Measurements from ENCODE around the gene IRF9.

IRF9 gene

GRCh38 chr14:24160499-24160849, 591 bp upstream of the IRF9 start:
- peaks cover 82% of the 10 kb centered on the region for H3K36me3 ChIP-seq (ENCODE audit: insufficient read depth, insufficient read length, low read length)
- no peaks in the 10 kb centered on the region for H3K4me1 ChIP-seq (ENCODE audit: insufficient read depth, insufficient read length)
- H3K9ac ChIP-seq (ENCODE audit: insufficient read length, low read depth), result no peak overlapping the region
- no peaks in the 10 kb centered on the region for H3K9me3 ChIP-seq (ENCODE audit: insufficient read depth, low read length)
- no peak for DNase-seq (ENCODE audit: low read depth, low spot score)
- no peak overlapping the region for H3K4me3 ChIP-seq (ENCODE audit: insufficient read length, low read depth)
- no peak for TF ChIP-seq ZNF274 (IDR thresholded peaks at IDR 0.05; ENCODE audit: low read depth, low read length)
- TF ChIP-seq SUZ12 (IDR thresholded peaks at IDR 0.05; ENCODE audit: extremely low read depth, insufficient read depth, insufficient read length), result no peak
- no peak for TF ChIP-seq YY1 (IDR thresholded peaks at IDR 0.05; ENCODE audit: insufficient read depth, insufficient read length)
- no peaks in the 10 kb centered on the region for H3K27me3 ChIP-seq (ENCODE audit: insufficient read depth, insufficient read length)

GRCh38 chr14:24162093-24162492, 1.0 kb downstream of the IRF9 start:
- no peak for DNase-seq (ENCODE audit: low read depth, low spot score)
- Histone ChIP-seq H3K4me3 (ENCODE audit: insufficient read length, low read depth) (no peak overlapping the region), H3K4me1 (ENCODE audit: insufficient read depth, insufficient read length) (no peaks in the 10 kb centered on the region), H3K9me3 (ENCODE audit: insufficient read depth, low read length) (no peaks in the 10 kb centered on the region), H3K9ac (ENCODE audit: insufficient read length, low read depth) (no peak overlapping the region), H3K36me3 (ENCODE audit: insufficient read depth, insufficient read length, low read length) (peaks cover 83% of the 10 kb centered on the region), H3K27me3 (ENCODE audit: insufficient read depth, insufficient read length) (no peaks in the 10 kb centered on the region)
- no peak for TF ChIP-seq YY1 (IDR thresholded peaks at IDR 0.05; ENCODE audit: insufficient read depth, insufficient read length)
- TF ChIP-seq ZNF274 (IDR thresholded peaks at IDR 0.05; ENCODE audit: low read depth, low read length), result no peak
- no peak for TF ChIP-seq SUZ12 (IDR thresholded peaks at IDR 0.05; ENCODE audit: extremely low read depth, insufficient read depth, insufficient read length)

- TF ChIP-seq SUZ12 (IDR thresholded peaks at IDR 0.05; ENCODE audit: extremely low read depth, insufficient read depth, insufficient read length) (no peak), YY1 (IDR thresholded peaks at IDR 0.05; ENCODE audit: insufficient read depth, insufficient read length) (no peak), ZNF274 (IDR thresholded peaks at IDR 0.05; ENCODE audit: low read depth, low read length) (no peak)
- DNase-seq (ENCODE audit: low read depth, low spot score), result no peak
- Histone ChIP-seq H3K9me3 (ENCODE audit: insufficient read depth, low read length) (no peaks in the 10 kb centered on the region), H3K9ac (ENCODE audit: insufficient read length, low read depth) (no peak overlapping the region), H3K4me1 (ENCODE audit: insufficient read depth, insufficient read length) (no peaks in the 10 kb centered on the region), H3K4me3 (ENCODE audit: insufficient read length, low read depth) (no peak overlapping the region), H3K36me3 (ENCODE audit: insufficient read depth, insufficient read length, low read length) (peaks cover 75% of the 10 kb centered on the region), H3K27me3 (ENCODE audit: insufficient read depth, insufficient read length) (no peaks in the 10 kb centered on the region)
These were observed 3.5 kb downstream of the IRF9 start for GRCh38 chr14:24164518-24164991.

- Histone ChIP-seq H3K27me3 (ENCODE audit: insufficient read depth, insufficient read length) (no peaks in the 10 kb centered on the region), H3K9ac (ENCODE audit: insufficient read length, low read depth) (no peak overlapping the region), H3K4me1 (ENCODE audit: insufficient read depth, insufficient read length) (no peaks in the 10 kb centered on the region), H3K4me3 (ENCODE audit: insufficient read length, low read depth) (no peak overlapping the region), H3K36me3 (ENCODE audit: insufficient read depth, insufficient read length, low read length) (peaks cover 63% of the 10 kb centered on the region), H3K9me3 (ENCODE audit: insufficient read depth, low read length) (no peaks in the 10 kb centered on the region)
- no peak for DNase-seq (ENCODE audit: low read depth, low spot score)
- TF ChIP-seq SUZ12 (IDR thresholded peaks at IDR 0.05; ENCODE audit: extremely low read depth, insufficient read depth, insufficient read length) (no peak), ZNF274 (IDR thresholded peaks at IDR 0.05; ENCODE audit: low read depth, low read length) (no peak), YY1 (IDR thresholded peaks at IDR 0.05; ENCODE audit: insufficient read depth, insufficient read length) (no peak)
These were observed 4.7 kb downstream of the IRF9 start for GRCh38 chr14:24165785-24166184.

- H3K4me3 ChIP-seq (ENCODE audit: insufficient read length, low read depth), result no peak overlapping the region
- H3K4me1 ChIP-seq (ENCODE audit: insufficient read depth, insufficient read length), result no peaks in the 10 kb centered on the region
- TF ChIP-seq ZNF274 (IDR thresholded peaks at IDR 0.05; ENCODE audit: low read depth, low read length), result no peak
- TF ChIP-seq SUZ12 (IDR thresholded peaks at IDR 0.05; ENCODE audit: extremely low read depth, insufficient read depth, insufficient read length), result no peak
- TF ChIP-seq YY1 (IDR thresholded peaks at IDR 0.05; ENCODE audit: insufficient read depth, insufficient read length), result no peak
- no peaks in the 10 kb centered on the region for H3K9me3 ChIP-seq (ENCODE audit: insufficient read depth, low read length)
- no peaks in the 10 kb centered on the region for H3K27me3 ChIP-seq (ENCODE audit: insufficient read depth, insufficient read length)
- DNase-seq (ENCODE audit: low read depth, low spot score), result no peak
- peaks cover 52% of the 10 kb centered on the region for H3K36me3 ChIP-seq (ENCODE audit: insufficient read depth, insufficient read length, low read length)
- H3K9ac ChIP-seq (ENCODE audit: insufficient read length, low read depth), result no peak overlapping the region
These were observed 6.5 kb downstream of the IRF9 start for GRCh38 chr14:24167469-24168114.

- H3K9me3 ChIP-seq (ENCODE audit: insufficient read depth, low read length), result no peaks in the 10 kb centered on the region
- H3K4me1 ChIP-seq (ENCODE audit: insufficient read depth, insufficient read length), result peaks cover 3% of the 10 kb centered on the region
- H3K4me3 ChIP-seq (ENCODE audit: insufficient read length, low read depth), result peak within 1 kb of the TSS; percentile 45
- peak; percentile 83 for DNase-seq (ENCODE audit: low read depth, low spot score)
- H3K27me3 ChIP-seq (ENCODE audit: insufficient read depth, insufficient read length), result no peaks in the 10 kb centered on the region
- TF ChIP-seq ZNF274 (IDR thresholded peaks at IDR 0.05; ENCODE audit: low read depth, low read length) (no peak), SUZ12 (IDR thresholded peaks at IDR 0.05; ENCODE audit: extremely low read depth, insufficient read depth, insufficient read length) (no peak), YY1 (IDR thresholded peaks at IDR 0.05; ENCODE audit: insufficient read depth, insufficient read length) (no peak)
- peaks cover 19% of the 10 kb centered on the region for H3K36me3 ChIP-seq (ENCODE audit: insufficient read depth, insufficient read length, low read length)
- H3K9ac ChIP-seq (ENCODE audit: insufficient read length, low read depth), result peak within 1 kb of the TSS; percentile 44
These were observed 10.6 kb downstream of the IRF9 start, which contains the start of gene REC8 for GRCh38 chr14:24171422-24172260. TSS of gene REC8 (plus strand) at chr14:24172080. CDS start at chr14:24172553, 473 bp downstream.

- Histone ChIP-seq H3K36me3 (ENCODE audit: insufficient read depth, insufficient read length, low read length) (peaks cover 20% of the 10 kb centered on the region), H3K9ac (ENCODE audit: insufficient read length, low read depth) (peak overlapping the region; percentile 44), H3K27me3 (ENCODE audit: insufficient read depth, insufficient read length) (no peaks in the 10 kb centered on the region), H3K9me3 (ENCODE audit: insufficient read depth, low read length) (no peaks in the 10 kb centered on the region), H3K4me3 (ENCODE audit: insufficient read length, low read depth) (peak overlapping the region; percentile 45), H3K4me1 (ENCODE audit: insufficient read depth, insufficient read length) (peaks cover 3% of the 10 kb centered on the region)
- TF ChIP-seq ZNF274 (IDR thresholded peaks at IDR 0.05; ENCODE audit: low read depth, low read length) (no peak), SUZ12 (IDR thresholded peaks at IDR 0.05; ENCODE audit: extremely low read depth, insufficient read depth, insufficient read length) (no peak), YY1 (IDR thresholded peaks at IDR 0.05; ENCODE audit: insufficient read depth, insufficient read length) (no peak)
- DNase-seq (ENCODE audit: low read depth, low spot score), result no peak
These were observed 11.3 kb downstream of the IRF9 start for GRCh38 chr14:24172261-24172860.
